Activated CD8-positive, alpha-beta memory T cell treated with anti-CD3 and anti-CD28 coated beads for 48 hours (primary cell): ENCODE measurements around the gene INSIG1.

Experiments
- DNase-seq, 3 experiments: peaks; one replicate each; pipeline ENCODE4 v3.0.0-alpha.2; 2020; ENCODE audit warnings: low read depth in 2 of 3, low spot score in 2 of 3

The INSIG1 gene

GRCh38 chr7:155284496-155285274, 13.0 kb upstream of the INSIG1 start:
- no peak for DNase-seq

- no peak for DNase-seq
Observed at GRCh38 chr7:155285423-155285822, 12.3 kb upstream of the INSIG1 start.

DNA sequence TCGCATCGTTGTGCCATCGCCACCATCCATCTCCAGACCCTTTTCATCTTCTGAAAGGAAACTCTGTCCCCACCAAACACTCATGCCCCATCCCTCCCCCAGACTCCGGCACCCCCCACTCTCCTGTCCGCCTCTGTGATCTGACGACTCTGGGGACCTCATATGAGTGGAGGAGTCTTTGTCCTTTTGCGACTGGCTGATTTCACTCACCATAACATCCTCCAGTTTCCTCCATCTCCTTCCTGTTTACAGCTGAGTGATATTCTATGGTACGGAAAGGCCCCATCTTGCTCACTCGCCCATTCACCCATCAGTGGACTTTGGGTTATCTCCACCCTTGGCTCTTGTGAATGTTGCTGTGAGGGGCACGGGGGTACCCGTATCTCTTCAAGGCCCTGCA, 11.8 kb upstream of the INSIG1 start:
- DNase-seq: no peak

GRCh38 chr7:155286686-155287085, 11.0 kb upstream of the INSIG1 start:
- no peak for DNase-seq

- no peak for DNase-seq
Observed at GRCh38 chr7:155287284-155287935, 10.3 kb upstream of the INSIG1 start.

- no peak for DNase-seq
Observed at GRCh38 chr7:155288055-155288454, 9.6 kb upstream of the INSIG1 start.

DNA sequence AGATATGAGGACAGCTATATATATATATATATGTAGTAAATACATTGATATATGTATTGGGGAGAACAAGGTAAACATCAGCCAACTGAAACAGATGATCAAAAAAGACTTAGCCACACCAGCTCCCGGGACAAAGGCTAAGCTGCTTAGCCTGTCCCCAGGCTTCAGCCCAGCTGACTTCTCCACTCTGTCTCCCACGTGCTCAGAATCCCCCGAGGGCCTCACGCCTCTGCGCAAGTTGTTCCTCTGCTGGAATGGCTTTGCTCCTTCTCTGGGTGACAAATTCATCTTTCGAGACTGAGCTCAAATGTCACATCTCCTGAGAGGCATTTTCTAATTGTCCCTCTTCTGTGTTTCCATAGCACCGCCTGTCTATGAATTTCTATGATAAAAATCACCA, 8.6 kb upstream of the INSIG1 start:
- no peak for DNase-seq

GRCh38 chr7:155289949-155290501, 7.7 kb upstream of the INSIG1 start:
- DNase-seq: no peak

DNA sequence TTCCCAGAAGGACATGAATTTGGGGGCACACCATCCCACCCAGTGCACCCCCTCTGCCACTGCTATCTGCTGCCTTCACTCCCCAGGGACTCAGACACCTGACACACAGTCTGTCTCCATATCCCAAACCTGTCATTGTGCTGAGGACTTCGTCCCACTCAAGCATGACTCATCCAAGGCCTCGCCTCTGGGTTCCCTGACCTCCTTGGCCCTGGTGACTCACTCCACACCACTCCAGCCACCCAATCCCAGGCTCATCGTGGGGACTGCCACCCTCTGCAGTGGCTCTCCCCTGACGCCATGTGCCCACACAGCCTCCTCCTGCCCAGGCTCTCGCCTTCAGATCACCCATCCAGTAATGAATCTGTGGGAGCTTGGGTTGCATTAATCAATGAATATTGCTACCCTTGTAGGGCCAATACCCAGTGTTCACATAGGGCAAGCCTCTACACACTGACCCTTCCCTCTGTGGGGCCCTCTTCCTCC, 6.6 kb upstream of the INSIG1 start:
- peak in 1 of 3 experiments; percentile 9 for DNase-seq

DNA sequence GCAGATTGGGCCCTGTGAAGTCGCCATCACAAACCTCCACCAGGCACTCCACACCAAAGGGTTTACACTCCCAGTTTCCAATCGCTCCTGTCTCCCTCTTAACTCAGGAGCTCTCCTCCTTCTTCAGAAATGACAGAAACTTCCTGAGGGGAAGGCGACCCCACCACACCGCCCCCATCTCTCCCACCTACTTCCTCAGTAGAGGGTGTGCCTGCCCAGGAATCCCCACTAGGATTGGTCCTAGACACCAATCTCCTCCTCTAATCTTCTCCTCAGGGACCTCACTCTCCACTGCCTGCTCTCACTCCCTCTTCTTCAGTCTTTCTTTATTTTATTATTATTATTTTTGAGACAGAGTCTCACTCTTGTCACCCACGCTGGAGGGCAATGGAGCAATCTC, 5.9 kb upstream of the INSIG1 start:
- no peak for DNase-seq

DNA sequence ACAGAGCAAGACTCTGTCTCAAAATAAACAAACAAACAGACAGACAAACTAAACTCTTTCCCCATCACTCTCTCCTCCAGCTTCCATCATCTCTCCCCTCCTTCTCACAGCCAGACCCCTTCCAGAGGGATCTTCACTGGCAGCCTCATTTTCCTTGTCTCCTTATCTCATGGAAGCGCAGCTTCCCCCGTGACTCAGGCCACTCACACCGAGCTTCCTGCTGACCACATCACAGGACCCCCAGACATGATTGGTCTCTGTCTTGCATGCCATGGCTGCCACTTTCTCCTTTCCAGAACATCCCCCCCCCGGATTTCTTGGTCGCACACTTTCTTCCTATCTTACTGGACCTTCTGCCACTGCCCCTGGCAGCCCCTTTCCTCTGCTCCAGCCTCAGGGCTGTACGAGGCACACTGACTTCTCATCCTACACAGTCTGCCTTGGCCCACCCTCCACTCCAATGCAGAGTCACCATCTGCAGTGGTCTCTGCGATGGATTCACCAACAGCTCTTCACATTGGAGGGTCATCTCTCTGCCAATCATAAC, 4.9 kb upstream of the INSIG1 start:
- DNase-seq: no peak

GRCh38 chr7:155293721-155294510, 3.8 kb upstream of the INSIG1 start:
- DNase-seq: no peak

- no peak for DNase-seq
Observed at GRCh38 chr7:155294511-155294778, 3.2 kb upstream of the INSIG1 start.

DNA sequence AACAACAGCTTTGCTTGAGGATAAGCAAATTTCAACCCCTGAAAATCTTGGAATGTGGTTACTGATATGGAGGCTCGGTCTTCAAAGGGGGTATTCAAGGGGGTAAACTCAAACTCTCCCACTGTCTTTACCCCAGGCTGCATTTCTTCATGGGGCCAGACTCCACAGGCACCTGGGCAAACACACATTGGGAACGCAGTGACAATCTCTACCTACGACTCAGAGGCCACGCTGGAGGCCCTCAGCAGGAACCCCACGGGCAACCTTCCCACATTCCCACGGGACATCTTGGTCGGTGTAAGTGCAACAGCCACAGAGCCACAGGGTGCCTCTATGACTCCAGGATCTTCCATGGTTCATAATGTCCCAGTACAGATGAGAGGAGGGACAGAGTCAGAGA, 2.2 kb upstream of the INSIG1 start:
- no peak for DNase-seq

DNA sequence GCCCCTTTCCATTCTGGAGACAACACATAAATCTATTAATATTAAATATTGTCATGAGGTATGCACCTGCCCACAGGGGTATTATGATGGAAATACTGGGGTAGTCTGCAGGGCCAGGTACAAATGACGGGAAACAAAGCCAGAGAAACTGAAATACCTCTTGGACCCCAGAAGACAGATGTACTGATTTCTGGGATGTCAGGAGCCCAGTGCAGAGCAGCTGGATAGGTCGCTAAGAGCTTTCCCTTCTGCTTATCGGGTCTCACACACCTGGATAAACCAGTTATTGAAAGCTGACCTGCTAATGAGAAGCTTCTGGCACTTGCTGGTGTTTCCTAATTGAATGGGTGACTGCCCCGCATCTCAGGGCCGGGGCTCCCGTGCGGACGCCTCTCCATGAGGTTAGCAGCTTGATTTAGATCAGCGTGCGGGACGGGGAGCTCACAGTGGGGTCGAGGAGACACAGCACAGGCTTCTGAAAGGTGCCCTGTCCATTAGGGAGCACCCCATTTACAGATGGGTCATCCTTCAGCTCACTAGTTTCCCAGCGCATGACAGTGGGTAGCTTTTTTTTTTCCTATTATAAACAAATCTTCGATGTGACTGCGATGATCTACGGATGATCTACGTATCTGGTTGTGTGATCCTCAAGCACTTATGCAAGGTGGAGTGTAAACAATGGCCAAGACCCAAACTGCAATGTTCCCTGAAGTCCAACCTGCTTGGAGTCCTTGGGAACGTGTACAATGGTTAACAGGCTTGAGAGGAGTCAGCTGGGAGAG, 1.5 kb upstream of the INSIG1 start:
- no peak for DNase-seq

GRCh38 chr7:155296788-155297516, 726 bp upstream of the INSIG1 start:
- peak; percentile 64 to 72 (median 65) for DNase-seq

- no peak for DNase-seq
Observed at GRCh38 chr7:155298288-155298833, 683 bp downstream of the INSIG1 start.

DNA sequence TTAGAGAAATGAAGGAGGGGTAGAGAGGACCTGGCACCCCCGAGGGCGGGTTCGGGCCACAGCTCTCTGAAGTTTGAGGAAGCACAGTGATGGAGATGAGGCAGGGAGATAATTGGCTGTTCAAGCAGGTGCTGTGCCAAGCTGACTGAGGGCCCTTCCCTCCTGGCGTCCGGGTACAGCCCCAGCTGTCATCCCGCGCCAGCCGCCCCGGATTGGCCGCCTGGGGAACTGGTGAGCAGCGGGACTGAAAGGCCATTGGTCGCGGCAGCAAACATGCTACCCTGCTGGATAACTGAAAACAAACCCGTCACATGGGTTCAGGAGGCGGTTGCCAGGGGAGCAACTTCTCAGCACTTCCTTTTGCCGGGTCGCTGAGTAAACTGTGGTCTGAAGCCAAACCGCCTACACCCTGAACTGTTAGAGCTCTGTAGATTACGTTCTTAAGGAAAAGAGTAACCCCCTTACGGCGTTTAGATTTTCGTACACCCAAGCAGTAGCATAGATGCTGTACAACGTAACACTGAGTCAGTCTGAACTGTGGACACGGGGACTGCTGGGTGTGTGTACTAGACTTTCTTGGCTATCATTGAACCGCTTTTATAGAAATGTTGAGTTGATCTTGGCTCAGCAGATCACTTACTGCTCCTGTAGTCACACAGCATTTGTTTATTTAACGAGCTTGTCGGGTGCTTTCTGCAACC, 1.3 kb downstream of the INSIG1 start:
- DNase-seq: peak; percentile 74 to 92 (median 85)

- no peak for DNase-seq
Observed at GRCh38 chr7:155299535-155300202, 2.0 kb downstream of the INSIG1 start.
